Fibroblast of lung (primary cell): Measurements from ENCODE around the gene UNC79. TPM values are rescaled to one million over a fixed set of nuclear protein-coding genes. Genes with fewer than 3 reads are reported as not detected.

ENCODE experiments used
- DNase-seq, 2 donors: peaks; one replicate each; pipeline versions ENCODE4 v3.0.0 to v3.0.0-alpha.2; 2010; ENCODE audit warnings: low read depth in 2 of 2
- H2AFZ ChIP-seq: 2 replicates; pipeline ENCODE4 v1.5.1; 2012; ENCODE audit warnings: low read length, control low read depth, inconsistent platforms
- H3K27ac ChIP-seq: 2 replicates; pipeline ENCODE4 v1.5.1; 2011; ENCODE audit warnings: low read length, control low read depth; ENCODE audit not compliant: insufficient read depth
- H3K27me3 ChIP-seq: 2 replicates; pipeline ENCODE4 v1.5.1; 2011; ENCODE audit warnings: mild to moderate bottlenecking, low read length; ENCODE audit not compliant: control insufficient read depth, insufficient read depth
- H3K36me3 ChIP-seq: 2 replicates; pipeline ENCODE4 v1.5.1; 2011; ENCODE audit warnings: low read length; ENCODE audit not compliant: control insufficient read depth, insufficient read depth
- H3K4me1 ChIP-seq: 2 replicates; pipeline ENCODE4 v1.5.1; 2011; ENCODE audit warnings: low read length; ENCODE audit not compliant: control insufficient read depth, insufficient read depth; ENCODE audit errors: extremely low read depth
- H3K4me2 ChIP-seq: 2 replicates; pipeline ENCODE4 v1.5.1; 2011; ENCODE audit warnings: low read length, control low read depth; ENCODE audit not compliant: insufficient read depth; ENCODE audit errors: extremely low read depth
- H3K4me3 ChIP-seq, 4 experiments: fragments of 200-600 bp in 1 of 4; sonication (generic) in 1 of 4; replicated peaks in 1 of 4; 2 replicates each; pipeline ENCODE4 v1.5.1; 2011 to 2016; ENCODE audit warnings: low read length in 4 of 4, low read depth in 3 of 4, mild to moderate bottlenecking in 3 of 4, control low read depth in 2 of 4, inconsistent platforms in 1 of 4, mixed read lengths in 1 of 4; ENCODE audit not compliant: insufficient read depth in 1 of 4; ENCODE audit errors: control extremely low read depth in 1 of 4
- H3K79me2 ChIP-seq: 2 replicates; pipeline ENCODE4 v1.5.1; 2012; ENCODE audit warnings: mild to moderate bottlenecking, low read length, inconsistent platforms; ENCODE audit not compliant: control insufficient read depth, insufficient read depth
- H3K9ac ChIP-seq: 2 replicates; pipeline ENCODE4 v1.5.1; 2011; ENCODE audit warnings: mild to moderate bottlenecking, low read length, control low read depth; ENCODE audit not compliant: insufficient read depth
- H3K9me3 ChIP-seq: 2 replicates; pipeline ENCODE4 v1.5.1; 2012; ENCODE audit warnings: low read depth, low read length; ENCODE audit not compliant: control insufficient read depth, insufficient read depth
- H4K20me1 ChIP-seq: 2 replicates; pipeline ENCODE4 v1.5.1; 2011; ENCODE audit warnings: low read length; ENCODE audit not compliant: control insufficient read depth, insufficient read depth; ENCODE audit errors: extremely low read depth
- CTCF ChIP-seq, 2 donors: IDR thresholded peaks in 1 of 2; conservative IDR thresholded peaks in 1 of 2; 1 replicate in 1 of 2; 2 replicates in 1 of 2; pipeline ENCODE4 v1.5.1; 2011 to 2012; ENCODE audit warnings: low read length in 2 of 2, control low read depth in 1 of 2, inconsistent platforms in 1 of 2, low read depth in 1 of 2, mild to moderate bottlenecking in 1 of 2
- EZH2 ChIP-seq: IDR thresholded peaks from 2 replicates; pipeline ENCODE4 v1.5.1; 2012; ENCODE audit warnings: low read length, control low read depth, mild to moderate bottlenecking; ENCODE audit errors: missing control alignments
- polyA plus RNA-seq, 2 donors: library from polyadenylated mRNA; depleted of rRNA in 1 of 2; stranded (reverse) in 1 of 2; unstranded in 1 of 2; fragments of >200 nt; gene quantifications; 2 replicates each; pipeline ENCODE4 v1.2.1, GENCODE V29; 2011 to 2012; ENCODE audit warnings: missing spikeins in 1 of 2
- total RNA-seq: library from RNA; depleted of rRNA; stranded (reverse); fragments of >200 nt; gene quantifications from 2 replicates; pipeline ENCODE4 v1.2.1, GENCODE V29; 2014

UNC79 gene
- total and polyA plus RNA-seq, 2 donors (not counting 1 experiment from before 2014, with no cell fraction given), result 0.02 to 0.17 TPM

GRCh38 chr14:93674343-93674742, 243.6 kb downstream of the UNC79 start:
- H3K79me2 ChIP-seq, result no peaks in the 10 kb centered on the region
- no peak overlapping the region for H3K4me3 ChIP-seq
- H3K27ac ChIP-seq, result no peak overlapping the region
- H3K9ac ChIP-seq, result no peak overlapping the region
- H4K20me1 ChIP-seq, result no peaks in the 10 kb centered on the region
- TF ChIP-seq EZH2 (no peak), CTCF (conservative IDR thresholded peaks at IDR 0.05 in 1 of 2, IDR thresholded peaks at IDR 0.05 in 1 of 2; ENCODE audit: low read depth in 1 of 2, low read length in 2 of 2) (no peak)
- no peaks in the 10 kb centered on the region for H3K4me1 ChIP-seq
- H3K27me3 ChIP-seq, result no peaks in the 10 kb centered on the region
- H3K9me3 ChIP-seq, result no peaks in the 10 kb centered on the region
- no peak overlapping the region for H3K4me2 ChIP-seq
- no peak for DNase-seq
- no peaks in the 10 kb centered on the region for H3K36me3 ChIP-seq
- no peak overlapping the region for H2AFZ ChIP-seq

GRCh38 chr14:93675651-93676050, 244.9 kb downstream of the UNC79 start:
- TF ChIP-seq CTCF (conservative IDR thresholded peaks at IDR 0.05 in 1 of 2, IDR thresholded peaks at IDR 0.05 in 1 of 2; ENCODE audit: low read depth in 1 of 2, low read length in 2 of 2) (no peak), EZH2 (no peak)
- H3K9ac ChIP-seq, result no peak overlapping the region
- no peaks in the 10 kb centered on the region for H3K9me3 ChIP-seq
- no peak overlapping the region for H3K27ac ChIP-seq
- H3K27me3 ChIP-seq, result no peaks in the 10 kb centered on the region
- no peak overlapping the region for H3K4me3 ChIP-seq
- no peaks in the 10 kb centered on the region for H4K20me1 ChIP-seq
- no peaks in the 10 kb centered on the region for H3K36me3 ChIP-seq
- H2AFZ ChIP-seq, result no peak overlapping the region
- no peak overlapping the region for H3K4me2 ChIP-seq
- no peaks in the 10 kb centered on the region for H3K79me2 ChIP-seq
- no peak for DNase-seq
- H3K4me1 ChIP-seq, result no peaks in the 10 kb centered on the region

GRCh38 chr14:93676416-93676958, 245.7 kb downstream of the UNC79 start:
- H3K9me3 ChIP-seq, result no peaks in the 10 kb centered on the region
- no peak for DNase-seq
- H3K4me3 ChIP-seq, result no peak overlapping the region
- no peak overlapping the region for H2AFZ ChIP-seq
- H3K4me1 ChIP-seq, result no peaks in the 10 kb centered on the region
- H3K9ac ChIP-seq, result no peak overlapping the region
- no peaks in the 10 kb centered on the region for H4K20me1 ChIP-seq
- H3K27me3 ChIP-seq, result no peaks in the 10 kb centered on the region
- no peak overlapping the region for H3K27ac ChIP-seq
- H3K4me2 ChIP-seq, result no peak overlapping the region
- no peaks in the 10 kb centered on the region for H3K79me2 ChIP-seq
- no peaks in the 10 kb centered on the region for H3K36me3 ChIP-seq
- TF ChIP-seq CTCF (conservative IDR thresholded peaks at IDR 0.05 in 1 of 2, IDR thresholded peaks at IDR 0.05 in 1 of 2; ENCODE audit: low read depth in 1 of 2, low read length in 2 of 2) (no peak), EZH2 (no peak)
